ENCODE data around the gene CREB3L2. TPM values are rescaled to one million over a fixed set of nuclear protein-coding genes. Genes with fewer than 3 reads are reported as not detected.

The CREB3L2 gene
- total and polyA plus RNA-seq, 2 of the 8 experiments (the other 6 are each of a cell fraction or from before 2014, with no cell fraction given): 14.4 to 48.3 TPM

DNA sequence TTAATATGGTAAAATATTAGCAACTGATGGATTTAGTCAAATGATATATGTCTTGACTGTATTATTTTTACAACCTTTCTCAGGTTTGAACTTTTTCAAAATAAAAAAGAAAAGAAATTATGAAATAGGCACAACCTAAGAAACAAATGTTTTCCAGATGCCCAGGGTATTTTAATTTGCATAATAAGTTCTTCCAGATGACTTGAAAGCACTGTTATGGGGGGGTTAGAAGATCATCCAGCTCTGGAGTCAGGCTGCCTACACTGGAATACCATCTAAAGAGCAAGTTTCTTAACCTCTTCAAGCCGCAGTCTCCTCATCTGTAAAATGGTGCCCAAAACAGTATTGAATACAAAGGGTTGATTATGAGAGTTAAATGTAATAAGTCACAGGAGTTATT, 32.1 kb downstream of the CREB3L2 start:
- H3K27me3 ChIP-seq (replicated peaks in 1 of 4; ENCODE audit: control insufficient read depth in 3 of 4, extremely low read depth in 1 of 4, insufficient read depth in 3 of 4, low read length in 3 of 4): no peaks in the 10 kb centered on the region
- CTCF ChIA-PET (ENCODE audit: partially characterized antibody): interaction anchor here (1.5 kb wide), 1 partner anchor 13 kb away, joined by 4 read pairs; no protein-coding TSS in a partner anchor
- no peak for TF ChIP-seq POU5F1 (IDR thresholded peaks at IDR 0.05; ENCODE audit: low read depth, low read length)
- TF ChIP-seq KDM1A (IDR thresholded peaks at IDR 0.05; ENCODE audit: borderline replicate concordance, low read length): no peak
- no peak for TF ChIP-seq SIX5 (IDR thresholded peaks at IDR 0.05; ENCODE audit: low read depth, low read length)
- no peak for TF ChIP-seq KDM5A (IDR thresholded peaks at IDR 0.05; ENCODE audit: low read length)
- TF ChIP-seq ZNF274 (IDR thresholded peaks at IDR 0.05; ENCODE audit: borderline replicate concordance, extremely low read depth, low read length): no peak
- no peak for TF ChIP-seq SAP30 (IDR thresholded peaks at IDR 0.05; ENCODE audit: insufficient read depth, insufficient replicate concordance, low read length)
- no peak for TF ChIP-seq TEAD4 (IDR thresholded peaks at IDR 0.05; ENCODE audit: low read depth, low read length)
- TF ChIP-seq BCL11A (IDR thresholded peaks at IDR 0.05; ENCODE audit: low read depth in 2 of 2, low read length in 2 of 2): no peak
- no peak for TF ChIP-seq ASH2L (IDR thresholded peaks at IDR 0.05; ENCODE audit: low read length)
- TF ChIP-seq GTF2F1 (IDR thresholded peaks at IDR 0.05; ENCODE audit: borderline replicate concordance, low read depth, low read length): no peak
- TF ChIP-seq SIN3A (conservative IDR thresholded peaks at IDR 0.05 in 1 of 2, IDR thresholded peaks at IDR 0.05 in 1 of 2; ENCODE audit: low read depth in 1 of 2, low read length in 2 of 2): no peak
- TF ChIP-seq, protein P1, sequence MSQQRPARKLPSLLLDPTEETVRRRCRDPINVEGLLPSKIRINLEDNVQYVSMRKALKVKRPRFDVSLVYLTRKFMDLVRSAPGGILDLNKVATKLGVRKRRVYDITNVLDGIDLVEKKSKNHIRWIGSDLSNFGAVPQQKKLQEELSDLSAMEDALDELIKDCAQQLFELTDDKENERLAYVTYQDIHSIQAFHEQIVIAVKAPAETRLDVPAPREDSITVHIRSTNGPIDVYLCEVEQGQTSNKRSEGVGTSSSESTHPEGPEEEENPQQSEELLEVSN (IDR thresholded peaks at IDR 0.05): no peak
- no peak for TF ChIP-seq KDM4A (IDR thresholded peaks at IDR 0.05; ENCODE audit: low read depth, low read length, severe bottlenecking)
- no peak for TF ChIP-seq EP300 (IDR thresholded peaks at IDR 0.05; ENCODE audit: borderline replicate concordance in 1 of 2, low read depth in 2 of 2, low read length in 2 of 2)

More for the DNA sequence above, 32.1 kb downstream of the CREB3L2 start:
- Histone ChIP-seq H2AFZ (ENCODE audit: low read length) (no peak overlapping the region), H3K4me2 (ENCODE audit: insufficient read depth in 1 of 2, low read depth in 2 of 2, low read length in 2 of 2) (no peak overlapping the region), H3K27ac (ENCODE audit: low read depth, low read length) (no peak overlapping the region), H3K36me3 (ENCODE audit: control insufficient read depth in 2 of 4, insufficient read depth in 4 of 4, low read length in 3 of 4) (no peaks in the 10 kb centered on the region), H4K5ac (ENCODE audit: insufficient read length, low read depth, low read length) (no peak overlapping the region), H2BK15ac (ENCODE audit: low read length) (no peak overlapping the region), H3K9me3 (ENCODE audit: insufficient read depth in 2 of 2, low read depth in 1 of 2, low read length in 1 of 2) (no peaks in the 10 kb centered on the region), H2AK5ac (ENCODE audit: low read depth, low read length) (no peak overlapping the region), H2BK5ac (ENCODE audit: low read depth, low read length) (no peak overlapping the region), H3K14ac (ENCODE audit: insufficient read length) (no peak overlapping the region), H4K91ac (replicated peaks; ENCODE audit: insufficient read length, low read length) (no peak overlapping the region), H3K9ac (replicated peaks in 1 of 4; ENCODE audit: extremely low read depth in 1 of 4, low read depth in 3 of 4, low read length in 3 of 4) (no peak overlapping the region), H3K18ac (ENCODE audit: extremely low read depth, low read length) (no peak overlapping the region), H3K23me2 (ENCODE audit: low read depth, low read length) (no peaks in the 10 kb centered on the region), H3K79me1 (ENCODE audit: low read depth, low read length) (peaks cover 9% of the 10 kb centered on the region), H2BK120ac (replicated peaks; ENCODE audit: low read depth, low read length) (no peak overlapping the region), H3K23ac (ENCODE audit: insufficient read length) (no peak overlapping the region), H4K8ac (ENCODE audit: extremely low read depth, insufficient read depth, low read length) (no peak overlapping the region), H3K79me2 (ENCODE audit: control insufficient read depth in 1 of 2, insufficient read depth in 2 of 2, low read length in 2 of 2) (peaks cover 6 to 54% of the 10 kb centered on the region in 2 experiments), H3K56ac (replicated peaks; ENCODE audit: insufficient read length, low read depth, low read length) (no peak overlapping the region), H3K4me1 (replicated peaks in 1 of 4; ENCODE audit: control insufficient read depth in 3 of 4, insufficient read depth in 4 of 4, low read length in 3 of 4) (peaks cover 0 to 5% (median 5%) of the 10 kb centered on the region in 4 experiments; a peak in 2 of 7 replicates), H3K4ac (replicated peaks; ENCODE audit: insufficient read length, low read depth, low read length) (no peak overlapping the region), H2BK12ac (ENCODE audit: low read depth, low read length) (no peak overlapping the region), H2BK20ac (ENCODE audit: low read length) (no peak overlapping the region), H3K4me3 (ENCODE audit: extremely low read depth in 1 of 4, insufficient read depth in 2 of 4, low read depth in 3 of 4, low read length in 4 of 4) (no peak overlapping the region), H4K20me1 (replicated peaks in 1 of 2; ENCODE audit: control insufficient read depth in 1 of 2, insufficient read depth in 2 of 2, low read length in 2 of 2) (peaks cover 0 to 2% of the 10 kb centered on the region in 2 experiments)
- FAIRE-seq (no peak), DNase-seq (ENCODE audit: low read depth in 1 of 2, low spot score in 2 of 2) (no peak)
- POLR2A ChIA-PET (ENCODE audit: partially characterized antibody): no interaction called here
- 95% methylated on average over 1 of the region's 1 CpG; no CpG with 5 or more reads in 1 of the 2 experiments for WGBS, 2 experiments (ENCODE audit: extremely low coverage in 1 of 2, insufficient coverage in 1 of 2, insufficient read length in 1 of 2, insufficient replicate concordance in 2 of 2, low coverage in 1 of 2, low lambda C conversion rate in 2 of 2, missing lambda C conversion rate in 1 of 2)
